Measurements from ENCODE around the gene ASTN2.
"Not testable (repeated sequence)": the region's sequence is repeated elsewhere in the genome, so short reads cannot be mapped to it uniquely, and the experiment has no call there.

ASTN2 gene

GRCh38 chr9:116465576-116466270 lies 949.1 kb downstream of the ASTN2 start:
- DNase-seq: no peak

- DNase-seq: no peak
These were observed 949.8 kb downstream of the ASTN2 start for GRCh38 chr9:116464987-116465571.

- no peak for DNase-seq
These were observed 950.4 kb downstream of the ASTN2 start for GRCh38 chr9:116464423-116464822.

- DNase-seq: no peak
These were observed 953.2 kb downstream of the ASTN2 start for GRCh38 chr9:116461632-116462031.

- DNase-seq: no peak
These were observed 954.8 kb downstream of the ASTN2 start for GRCh38 chr9:116460026-116460425.

- no peak for DNase-seq
These were observed 955.3 kb downstream of the ASTN2 start for GRCh38 chr9:116459576-116459975.

GRCh38 chr9:116456490-116457088 lies 958.3 kb downstream of the ASTN2 start:
- DNase-seq: no peak

- not testable (repeated sequence) for DNase-seq
These were observed 960.3 kb downstream of the ASTN2 start for GRCh38 chr9:116454539-116454938.

GRCh38 chr9:116453785-116454184 lies 961.1 kb downstream of the ASTN2 start:
- DNase-seq: no peak

- DNase-seq: no peak
These were observed 962.2 kb downstream of the ASTN2 start for GRCh38 chr9:116452634-116453033.

GRCh38 chr9:116452227-116452626 lies 962.6 kb downstream of the ASTN2 start:
- DNase-seq: no peak

GRCh38 chr9:116451500-116452115 lies 963.2 kb downstream of the ASTN2 start:
- no peak for DNase-seq

GRCh38 chr9:116450378-116451139 lies 964.3 kb downstream of the ASTN2 start:
- DNase-seq: no peak

- no peak for DNase-seq
These were observed 964.9 kb downstream of the ASTN2 start for GRCh38 chr9:116449949-116450348.

GRCh38 chr9:116448431-116448830 lies 966.4 kb downstream of the ASTN2 start:
- no peak for DNase-seq

- no peak for DNase-seq
These were observed 966.9 kb downstream of the ASTN2 start for GRCh38 chr9:116447934-116448333.

- DNase-seq: no peak
These were observed 972.3 kb downstream of the ASTN2 start for GRCh38 chr9:116442528-116442927.

- no peak for DNase-seq
These were observed 977.2 kb downstream of the ASTN2 start for GRCh38 chr9:116437411-116438370.

- DNase-seq: no peak
These were observed 978.7 kb downstream of the ASTN2 start for GRCh38 chr9:116436121-116436520.

- no peak for DNase-seq
These were observed 979.2 kb downstream of the ASTN2 start for GRCh38 chr9:116435706-116436105.

- no peak for DNase-seq
These were observed 980.5 kb downstream of the ASTN2 start for GRCh38 chr9:116434314-116434713.

GRCh38 chr9:116432051-116432450 lies 982.8 kb downstream of the ASTN2 start:
- DNase-seq: no peak

Measured in activated gamma-delta T cell (primary cell).